ENCODE measurements around the gene EXOC4.

DNA sequence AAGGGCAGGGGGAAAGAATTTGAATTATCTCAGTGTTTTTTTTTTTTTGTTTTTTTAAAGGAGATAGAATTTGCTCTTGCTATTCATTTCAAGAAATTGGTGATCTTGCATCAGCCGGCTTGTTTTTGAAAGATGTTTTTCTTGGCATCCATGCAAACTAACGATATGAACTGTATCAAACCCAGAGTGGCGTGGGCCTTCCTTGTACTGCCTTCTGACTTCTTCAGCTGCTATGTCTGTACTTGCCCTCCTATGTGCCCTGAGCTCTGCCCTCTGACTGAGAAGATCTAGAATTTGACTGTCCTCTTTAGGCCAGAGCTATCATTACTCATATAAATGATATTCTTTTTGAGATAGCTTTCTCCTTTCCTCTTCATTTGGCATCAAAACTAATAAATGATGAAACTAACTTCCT is 183.1 kb downstream of the EXOC4 start:
- TF ChIP-seq EZH2phosphoT487 (IDR thresholded peaks at IDR 0.05; ENCODE audit: insufficient read depth, low read depth) (no peak), EZH2 (IDR thresholded peaks at IDR 0.05; ENCODE audit: insufficient read depth, poor library complexity, severe bottlenecking) (no peak)
